ENCODE measurements around the gene MBD5.

DNA sequence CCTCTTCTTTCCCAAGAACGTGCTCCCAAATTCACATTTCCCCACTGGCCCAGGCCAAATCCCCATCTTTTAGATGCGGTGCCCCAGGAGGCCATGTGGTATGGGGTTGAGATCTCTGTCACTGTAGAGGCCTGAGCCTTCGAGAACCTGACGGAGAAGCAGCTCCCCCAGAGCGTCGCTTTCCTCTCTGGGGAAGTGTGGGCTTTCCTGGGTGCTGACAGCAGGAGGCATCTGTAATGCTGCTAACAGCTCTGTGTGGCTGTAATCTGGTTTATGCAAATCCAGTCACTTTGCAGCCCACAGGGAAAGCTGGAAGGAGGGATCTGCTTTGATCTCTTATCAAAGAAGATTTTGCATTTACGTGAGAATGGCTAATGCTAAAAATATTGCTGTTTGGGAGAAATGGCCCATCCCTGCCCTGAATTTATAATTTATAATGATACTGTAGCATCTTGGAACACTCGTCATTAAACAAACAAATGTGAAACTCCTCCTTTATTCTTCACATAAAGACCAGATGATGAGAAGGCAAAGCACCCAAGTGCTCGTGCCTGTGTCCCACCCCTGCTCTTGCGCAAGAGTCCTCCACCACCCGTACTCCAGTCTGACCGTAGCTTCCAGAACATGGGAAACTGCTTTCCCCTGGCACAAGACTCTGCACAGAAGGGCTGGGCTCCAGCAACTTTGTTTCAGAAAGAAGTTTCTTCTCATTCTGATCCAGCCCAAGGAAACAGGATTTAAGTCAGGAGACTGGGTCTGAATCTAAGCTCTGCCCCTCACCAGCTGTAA is 513.7 kb downstream of the MBD5 start:
- TF ChIP-seq CTCF (conservative IDR thresholded peaks at IDR 0.05; ENCODE audit: low read depth, low read length) = no peak
- TF ChIP-seq POLR2A (IDR thresholded peaks at IDR 0.05; ENCODE audit: low read depth, low read length) = no peak
- TF ChIP-seq MAFK (IDR thresholded peaks at IDR 0.05; ENCODE audit: low read depth, low read length) = no peak
- TF ChIP-seq CEBPB (IDR thresholded peaks at IDR 0.05; ENCODE audit: low read depth, low read length) = peak; percentile 91
- no peak for TF ChIP-seq RAD21 (IDR thresholded peaks at IDR 0.05; ENCODE audit: low read length)
- TF ChIP-seq BHLHE40 (IDR thresholded peaks at IDR 0.05; ENCODE audit: low read depth, low read length) = no peak
- TF ChIP-seq FOS (IDR thresholded peaks at IDR 0.05; ENCODE audit: low read depth, low read length) = no peak
- no peak for TF ChIP-seq CHD1 (IDR thresholded peaks at IDR 0.05; ENCODE audit: low read depth, low read length)
- TF ChIP-seq, protein P1, sequence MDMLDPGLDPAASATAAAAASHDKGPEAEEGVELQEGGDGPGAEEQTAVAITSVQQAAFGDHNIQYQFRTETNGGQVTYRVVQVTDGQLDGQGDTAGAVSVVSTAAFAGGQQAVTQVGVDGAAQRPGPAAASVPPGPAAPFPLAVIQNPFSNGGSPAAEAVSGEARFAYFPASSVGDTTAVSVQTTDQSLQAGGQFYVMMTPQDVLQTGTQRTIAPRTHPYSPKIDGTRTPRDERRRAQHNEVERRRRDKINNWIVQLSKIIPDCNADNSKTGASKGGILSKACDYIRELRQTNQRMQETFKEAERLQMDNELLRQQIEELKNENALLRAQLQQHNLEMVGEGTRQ (IDR thresholded peaks at IDR 0.05; ENCODE audit: low read depth, low read length) = no peak

Measured in IMR-90 (cell line).